ENCODE results near the gene C16orf74. TPM values are rescaled to one million over a fixed set of nuclear protein-coding genes. Genes with fewer than 3 reads are reported as not detected.
A peak's percentile ranks its signal among the peaks of the same experiment; 100 is the strongest.

The C16orf74 gene
- total and polyA plus RNA-seq, 2 donors (not counting 1 experiment from before 2014, with no cell fraction given): 73.0 to 83.3 TPM

GRCh38 chr16:85762970-85763369, 12.1 kb upstream of the C16orf74 start:
- Histone ChIP-seq H2AFZ (ENCODE audit: insufficient read depth, low read depth, low read length, poor library complexity, severe bottlenecking) (no peak overlapping the region), H3K9me3 (ENCODE audit: control extremely low read depth in 1 of 3, control insufficient read depth in 2 of 3, insufficient read depth in 1 of 3, low read length in 2 of 3) (peaks cover 0 to 17% (median 7%) of the 10 kb centered on the region in 3 donors), H3K27ac (ENCODE audit: low read length in 2 of 2) (no peak overlapping the region), H3K4me2 (replicated peaks; ENCODE audit: low read depth, low read length, poor library complexity, severe bottlenecking) (no peak overlapping the region), H3K4me3 (ENCODE audit: control extremely low read depth in 1 of 5, extremely low read depth in 1 of 5, insufficient read depth in 1 of 5, low read depth in 2 of 5, low read length in 4 of 5) (no peak overlapping the region), H3K27me3 (replicated peaks in 1 of 4; ENCODE audit: control extremely low read depth in 1 of 4, control insufficient read depth in 3 of 4, insufficient read depth in 4 of 4, low read length in 3 of 4) (no peaks in the 10 kb centered on the region), H4K20me1 (ENCODE audit: control insufficient read depth, insufficient read depth, low read length, poor library complexity, severe bottlenecking) (no peaks in the 10 kb centered on the region), H3K4me1 (ENCODE audit: control insufficient read depth in 2 of 2, insufficient read depth in 2 of 2, low read length in 2 of 2) (peaks cover 44 to 51% of the 10 kb centered on the region in 2 donors), H3K36me3 (replicated peaks in 1 of 2; ENCODE audit: control extremely low read depth in 1 of 2, control insufficient read depth in 1 of 2, extremely low read depth in 1 of 2, insufficient read depth in 2 of 2, low read length in 1 of 2) (no peaks in the 10 kb centered on the region), H3K9ac (ENCODE audit: low read length) (no peak overlapping the region), H3K79me2 (ENCODE audit: control insufficient read depth, insufficient read depth, low read length) (no peaks in the 10 kb centered on the region)
- H3K27me3 Mint-ChIP-seq: no peaks in the 10 kb centered on the region
- no peak for ATAC-seq (ENCODE audit: low read depth)
- ChIA-PET POLR2A (no interaction called here), CTCF (interaction anchor here (0.9 to 5.7 kb wide), 6 partner anchors 13 to 104 kb away, joined by 4 to 77 read pairs (median 46); no protein-coding TSS in a partner anchor)
- H3K27ac Mint-ChIP-seq: no peak overlapping the region
- intact Hi-C loops (cut with micrococcal nuclease): no loop called here
- H3K4me3 Mint-ChIP-seq: no peak overlapping the region
- peaks cover 3% of the 10 kb centered on the region for H3K9me3 Mint-ChIP-seq (ENCODE audit: insufficient read depth)
- TF ChIP-seq EZH2 (IDR thresholded peaks at IDR 0.05; ENCODE audit: borderline replicate concordance, insufficient read depth, low read depth, low read length, poor library complexity, severe bottlenecking) (no peak), CTCF (IDR thresholded peaks at IDR 0.05) (no peak)
- DNase-seq: no peak
- 95% methylated on average over 12 of the region's 12 CpGs for WGBS (ENCODE audit: insufficient coverage)
- H3K4me1 Mint-ChIP-seq: peaks cover 34% of the 10 kb centered on the region

- Histone ChIP-seq H3K4me2 (replicated peaks; ENCODE audit: low read depth, low read length, poor library complexity, severe bottlenecking) (peak overlapping the region; percentile 51), H3K4me1 (ENCODE audit: control insufficient read depth in 2 of 2, insufficient read depth in 2 of 2, low read length in 2 of 2) (peaks cover 55 to 62% of the 10 kb centered on the region in 2 donors), H3K27ac (ENCODE audit: low read length in 2 of 2) (no peak overlapping the region), H3K27me3 (replicated peaks in 1 of 4; ENCODE audit: control extremely low read depth in 1 of 4, control insufficient read depth in 3 of 4, insufficient read depth in 4 of 4, low read length in 3 of 4) (no peaks in the 10 kb centered on the region), H4K20me1 (ENCODE audit: control insufficient read depth, insufficient read depth, low read length, poor library complexity, severe bottlenecking) (no peaks in the 10 kb centered on the region), H3K36me3 (replicated peaks in 1 of 2; ENCODE audit: control extremely low read depth in 1 of 2, control insufficient read depth in 1 of 2, extremely low read depth in 1 of 2, insufficient read depth in 2 of 2, low read length in 1 of 2) (no peaks in the 10 kb centered on the region), H3K4me3 (ENCODE audit: control extremely low read depth in 1 of 5, extremely low read depth in 1 of 5, insufficient read depth in 1 of 5, low read depth in 2 of 5, low read length in 4 of 5) (no peak overlapping the region), H3K9me3 (ENCODE audit: control extremely low read depth in 1 of 3, control insufficient read depth in 2 of 3, insufficient read depth in 1 of 3, low read length in 2 of 3) (peaks cover 0 to 21% (median 7%) of the 10 kb centered on the region in 3 donors), H3K79me2 (ENCODE audit: control insufficient read depth, insufficient read depth, low read length) (no peaks in the 10 kb centered on the region), H2AFZ (ENCODE audit: insufficient read depth, low read depth, low read length, poor library complexity, severe bottlenecking) (no peak overlapping the region), H3K9ac (ENCODE audit: low read length) (no peak overlapping the region)
- peak overlapping the region; percentile 81 for H3K27ac Mint-ChIP-seq
- no peak for TF ChIP-seq CTCF (IDR thresholded peaks at IDR 0.05)
- no peak for TF ChIP-seq EZH2 (IDR thresholded peaks at IDR 0.05; ENCODE audit: borderline replicate concordance, insufficient read depth, low read depth, low read length, poor library complexity, severe bottlenecking)
- H3K4me3 Mint-ChIP-seq: peak overlapping the region; percentile 53
- DNase-seq (peak; percentile 62), ATAC-seq (ENCODE audit: low read depth) (no peak)
- intact Hi-C loops (cut with micrococcal nuclease): no loop called here
- WGBS (ENCODE audit: insufficient coverage): 28% methylated on average over 4 of the region's 6 CpGs
- peaks cover 3% of the 10 kb centered on the region for H3K9me3 Mint-ChIP-seq (ENCODE audit: insufficient read depth)
- ChIA-PET CTCF (interaction anchor here (0.6 to 5.7 kb wide), 11 partner anchors 10 to 233 kb away, joined by 3 to 77 read pairs (median 6); partner anchors contain the start of genes C16orf74 and GSE1), POLR2A (interaction anchor here (0.6 to 3.0 kb wide), 3 partner anchors 8 to 52 kb away, joined by 3 to 22 read pairs (median 9); partner anchors contain the start of gene C16orf74)
- H3K27me3 Mint-ChIP-seq: no peaks in the 10 kb centered on the region
- peaks cover 45% of the 10 kb centered on the region for H3K4me1 Mint-ChIP-seq
These were observed 11.0 kb upstream of the C16orf74 start for GRCh38 chr16:85761861-85762260.

Measured in B cell (primary cell).